Neuronal stem cell (in vitro differentiated cells): Measurements from ENCODE around the gene SH2D2A.

Experiments used
- DNase-seq: peaks from one replicate; pipeline ENCODE4 v3.0.0-alpha.2; 2013; ENCODE audit warnings: low spot score
- H2AFZ ChIP-seq: one replicate; pipeline ENCODE4 v1.6.1; 2013; ENCODE audit warnings: mild to moderate bottlenecking, low read length, inconsistent platforms
- H2AK5ac ChIP-seq: 2 replicates; pipeline ENCODE4 v1.6.1; 2013; ENCODE audit warnings: low read depth, mild to moderate bottlenecking, inconsistent platforms, low read length, moderate library complexity, mixed read lengths
- H2BK120ac ChIP-seq: 2 replicates; pipeline ENCODE4 v1.6.1; 2013; ENCODE audit warnings: low read depth, mild to moderate bottlenecking, inconsistent platforms, low read length, moderate library complexity, mixed read lengths
- H2BK12ac ChIP-seq: one replicate; pipeline ENCODE4 v1.6.1; 2013; ENCODE audit warnings: low read length, inconsistent platforms
- H2BK15ac ChIP-seq: 2 replicates; pipeline ENCODE4 v1.6.1; 2013; ENCODE audit warnings: mild to moderate bottlenecking, low read length, inconsistent platforms, mixed read lengths
- H2BK5ac ChIP-seq: one replicate; pipeline ENCODE4 v1.6.1; 2013; ENCODE audit warnings: inconsistent platforms, mild to moderate bottlenecking, low read length, moderate library complexity
- H3K14ac ChIP-seq: one replicate; pipeline ENCODE4 v1.6.1; 2013; ENCODE audit warnings: low read length, inconsistent platforms
- H3K18ac ChIP-seq: 2 replicates; pipeline ENCODE4 v1.6.1; 2013; ENCODE audit warnings: low read length, inconsistent platforms
- H3K23ac ChIP-seq: 2 replicates; pipeline ENCODE4 v1.6.1; 2013; ENCODE audit warnings: low read depth, mild to moderate bottlenecking, mixed read lengths, low read length, inconsistent platforms; ENCODE audit not compliant: poor library complexity
- H3K27ac ChIP-seq: replicated peaks from 3 replicates; pipeline ENCODE4 v1.5.1; 2013; ENCODE audit warnings: low read length, inconsistent platforms
- H3K27me3 ChIP-seq, 3 experiments: 2 replicates each; pipeline ENCODE4 v1.6.1; 2013; ENCODE audit warnings: low read length in 3 of 3, mild to moderate bottlenecking in 2 of 3, inconsistent platforms in 1 of 3, low read depth in 1 of 3, mixed read lengths in 1 of 3, moderate library complexity in 1 of 3; ENCODE audit not compliant: control insufficient read depth in 3 of 3, insufficient read depth in 3 of 3
- H3K36me3 ChIP-seq, 2 donors: replicated peaks in 1 of 2; 2 replicates each; pipeline ENCODE4 v1.6.1; 2013; ENCODE audit warnings: low read length in 2 of 2; ENCODE audit not compliant: control insufficient read depth in 2 of 2, insufficient read depth in 2 of 2
- H3K4ac ChIP-seq: 2 replicates; pipeline ENCODE4 v1.6.1; 2013; ENCODE audit warnings: inconsistent platforms, mild to moderate bottlenecking, low read length, moderate library complexity
- H3K4me1 ChIP-seq, 2 donors: 1 replicate in 1 of 2; 2 replicates in 1 of 2; pipeline ENCODE4 v1.6.1; 2013; ENCODE audit warnings: low read length in 2 of 2, low read depth in 1 of 2; ENCODE audit not compliant: control insufficient read depth in 2 of 2, insufficient read depth in 1 of 2
- H3K4me2 ChIP-seq: one replicate; pipeline ENCODE4 v1.6.1; 2013; ENCODE audit warnings: mild to moderate bottlenecking, low read length, inconsistent platforms; ENCODE audit not compliant: insufficient read depth, poor library complexity, severe bottlenecking
- H3K4me3 ChIP-seq, 2 donors: 2 replicates each; pipeline ENCODE4 v1.5.1; 2013; ENCODE audit warnings: low read length in 2 of 2, mild to moderate bottlenecking in 2 of 2, inconsistent platforms in 1 of 2, moderate library complexity in 1 of 2
- H3K79me1 ChIP-seq: one replicate; pipeline ENCODE4 v1.6.1; 2013; ENCODE audit warnings: low read depth, mild to moderate bottlenecking, inconsistent platforms, low read length, moderate library complexity
- H3K9ac ChIP-seq: one replicate; pipeline ENCODE4 v1.6.1; 2013; ENCODE audit warnings: mild to moderate bottlenecking, low read depth, low read length, inconsistent platforms; ENCODE audit not compliant: poor library complexity
- H3K9me3 ChIP-seq, 2 donors: replicated peaks in 1 of 2; 2 replicates each; pipeline versions ENCODE3 to v1.6.1; 2013; ENCODE audit warnings: low read length in 2 of 2, mild to moderate bottlenecking in 2 of 2, inconsistent platforms in 1 of 2, low read depth in 1 of 2, mixed read lengths in 1 of 2, moderate library complexity in 1 of 2; ENCODE audit not compliant: control insufficient read depth in 2 of 2, insufficient read depth in 1 of 2
- H4K8ac ChIP-seq: one replicate; pipeline ENCODE4 v1.6.1; 2013; ENCODE audit warnings: low read depth, mild to moderate bottlenecking, inconsistent platforms, low read length, moderate library complexity
- H4K91ac ChIP-seq: one replicate; pipeline ENCODE4 v1.6.1; 2013; ENCODE audit warnings: low read length, low read depth, mild to moderate bottlenecking, inconsistent platforms; ENCODE audit not compliant: poor library complexity
- WGBS, 2 donors: extraction: QIAGEN DNeasy Blood & Tissue Kit; methylation state at CpG; one replicate each; pipeline ENCODE4 v1.1.7; 2013; ENCODE audit warnings: missing lambda C conversion rate in 2 of 2, mixed read lengths in 1 of 2; ENCODE audit not compliant: insufficient read length in 2 of 2, insufficient replicate concordance in 1 of 2; ENCODE audit errors: extremely low coverage in 2 of 2; 5-methylcytosine and 5-hydroxymethylcytosine counted together

SH2D2A gene

DNA sequence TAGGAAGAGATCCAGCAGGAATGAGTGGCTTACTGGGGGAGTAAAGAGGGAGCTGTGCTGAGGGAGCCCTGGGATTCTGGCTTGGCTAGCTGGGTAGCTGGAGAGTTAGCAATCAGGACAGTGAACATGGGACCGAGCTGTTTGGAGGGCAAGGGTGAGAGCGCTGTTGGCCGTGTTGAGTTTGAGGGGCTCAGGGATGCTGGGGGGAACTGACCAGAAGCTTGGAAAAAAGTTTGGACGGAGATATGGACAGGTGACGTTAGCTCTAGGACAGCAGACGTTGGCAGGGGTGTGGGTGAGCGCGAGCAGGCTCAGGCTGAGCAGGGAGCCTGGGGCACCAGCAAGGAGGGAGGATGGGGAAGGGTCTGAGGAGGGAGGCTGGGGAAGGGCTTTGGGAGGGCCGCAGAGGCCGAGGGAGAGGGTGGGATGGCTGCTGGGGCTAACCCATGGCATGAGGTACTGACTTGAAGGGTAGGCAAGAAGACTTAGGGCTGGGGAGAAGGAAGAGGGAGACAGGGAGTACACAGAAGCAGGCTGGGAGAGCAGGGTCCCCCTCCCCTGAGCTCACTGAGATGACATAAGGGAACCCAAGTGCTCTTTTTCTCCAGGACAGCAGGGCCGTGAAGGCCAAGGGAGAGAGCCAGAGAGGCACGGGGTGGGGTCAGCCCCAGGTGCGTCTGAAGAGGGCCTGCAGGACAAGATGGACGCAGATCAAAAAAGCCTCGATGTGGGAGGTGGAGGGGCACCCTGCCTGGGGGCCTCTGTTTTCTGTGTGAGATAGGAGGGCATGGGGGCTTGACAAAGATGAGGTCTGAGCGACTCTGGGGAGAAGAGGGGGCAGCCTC lies 8.2 kb downstream of the SH2D2A start:
- Histone ChIP-seq H4K8ac (no peak overlapping the region), H3K4me2 (no peak overlapping the region), H2BK12ac (no peak overlapping the region), H3K4ac (no peak overlapping the region), H2AK5ac (peak overlapping the region; percentile 21), H3K27me3 (peaks cover 0 to 15% (median 10%) of the 10 kb centered on the region in 3 experiments), H4K91ac (no peak overlapping the region), H2BK15ac (no peak overlapping the region), H2AFZ (no peak overlapping the region), H3K14ac (no peak overlapping the region), H3K4me1 (peaks cover under 1 to 21% of the 10 kb centered on the region in 2 donors), H3K27ac (no peak overlapping the region), H2BK5ac (peak overlapping the region; percentile 27), H3K9me3 (no peaks in the 10 kb centered on the region), H3K4me3 (no peak overlapping the region), H3K23ac (peak overlapping the region; percentile 38), H3K79me1 (no peaks in the 10 kb centered on the region), H2BK120ac (peak overlapping the region; percentile 26), H3K9ac (peak overlapping the region; percentile 5), H3K18ac (no peak overlapping the region), H3K36me3 (no peaks in the 10 kb centered on the region)
- WGBS, 2 donors, result no CpG with 5 or more reads among the region's 16 CpGs
- no peak for DNase-seq

DNA sequence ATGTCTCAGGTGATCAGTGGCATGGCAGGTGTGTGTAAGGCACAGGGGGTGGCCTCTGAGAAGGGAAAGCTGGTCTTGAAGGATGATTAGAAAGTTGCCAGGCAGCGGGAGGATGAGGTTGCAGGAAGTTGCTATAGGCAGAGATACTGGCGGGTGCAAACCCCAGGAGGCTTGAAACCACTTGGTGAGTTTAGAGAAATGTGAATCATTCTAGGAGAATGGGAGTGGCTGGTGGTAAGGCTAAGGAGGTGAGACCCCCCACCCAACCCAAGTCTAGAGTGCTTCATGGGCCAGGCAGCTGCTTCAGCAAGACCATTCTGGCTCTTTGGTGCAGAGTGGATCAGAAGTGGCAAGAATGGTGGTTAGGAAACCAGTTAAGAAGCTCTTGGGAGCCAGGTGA lies 9.0 kb downstream of the SH2D2A start:
- Histone ChIP-seq H3K27ac (no peak overlapping the region), H2BK15ac (no peak overlapping the region), H2BK12ac (no peak overlapping the region), H3K27me3 (peaks cover 0 to 8% (median 4%) of the 10 kb centered on the region in 3 experiments), H3K14ac (no peak overlapping the region), H3K9ac (no peak overlapping the region), H2BK5ac (no peak overlapping the region), H2BK120ac (no peak overlapping the region), H4K91ac (no peak overlapping the region), H3K4ac (no peak overlapping the region), H2AK5ac (no peak overlapping the region), H3K9me3 (no peaks in the 10 kb centered on the region), H3K36me3 (peaks cover 0 to under 1% of the 10 kb centered on the region in 2 donors), H3K4me3 (no peak overlapping the region), H3K4me2 (no peak overlapping the region), H2AFZ (no peak overlapping the region), H3K79me1 (no peaks in the 10 kb centered on the region), H3K4me1 (peaks cover 0 to 18% of the 10 kb centered on the region in 2 donors), H3K18ac (no peak overlapping the region), H4K8ac (no peak overlapping the region), H3K23ac (no peak overlapping the region)
- WGBS, 2 donors, result no CpG with 5 or more reads among the region's 2 CpGs
- no peak for DNase-seq

DNA sequence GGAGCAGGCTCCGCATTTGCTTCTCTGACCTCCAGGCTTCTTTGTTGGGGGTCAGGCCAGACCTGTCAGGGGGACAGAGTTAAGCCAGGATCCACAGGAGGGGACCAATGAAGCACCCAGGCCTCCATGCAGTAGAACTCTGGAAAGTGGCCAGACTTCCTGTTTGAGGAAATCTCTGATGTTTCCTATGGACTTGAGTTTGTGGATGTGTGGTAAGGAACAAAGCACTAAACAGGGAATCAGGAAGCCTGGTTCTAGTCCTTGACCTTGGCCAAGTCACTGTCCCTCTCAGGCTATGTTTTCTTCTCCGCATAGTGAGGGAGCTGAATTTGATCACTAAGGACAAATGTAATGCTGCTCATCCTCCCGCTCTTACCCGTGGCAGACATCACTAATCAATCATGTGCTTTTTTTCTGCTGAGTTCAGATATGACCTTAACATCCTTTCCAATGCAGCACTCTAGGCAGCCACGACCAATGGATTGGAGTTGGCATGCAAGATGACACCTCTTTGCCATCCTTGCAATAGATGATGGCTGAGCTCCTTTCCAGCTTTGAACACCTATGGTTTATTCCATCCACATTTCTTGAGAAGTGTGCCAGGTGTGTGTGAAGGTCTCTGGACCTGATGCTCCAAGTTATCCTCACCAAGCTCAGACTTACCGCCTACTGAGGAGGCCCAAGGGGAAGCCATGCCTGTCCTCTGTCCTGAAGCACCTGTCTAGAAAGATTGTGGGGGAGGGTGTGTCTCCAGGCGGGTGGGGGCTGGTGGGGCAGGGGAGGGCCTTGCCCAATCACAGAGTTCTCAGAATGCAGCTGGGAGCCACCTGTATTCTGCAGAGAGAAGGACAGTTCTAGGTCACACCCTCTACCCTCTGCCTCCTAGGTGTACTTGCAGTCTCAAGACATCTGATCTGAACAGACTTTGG lies 9.9 kb downstream of the SH2D2A start:
- no peaks in the 10 kb centered on the region for H3K9me3 ChIP-seq
- no peak overlapping the region for H2BK120ac ChIP-seq
- WGBS, 2 donors, result no CpG with 5 or more reads among the region's 7 CpGs
- no peak overlapping the region for H3K4me2 ChIP-seq
- no peak overlapping the region for H2BK15ac ChIP-seq
- peaks cover 0 to 18% of the 10 kb centered on the region in 2 donors for H3K4me1 ChIP-seq
- H3K27me3 ChIP-seq, result no peaks in the 10 kb centered on the region
- H3K36me3 ChIP-seq, result peaks cover 1 to 9% of the 10 kb centered on the region in 2 donors
- no peaks in the 10 kb centered on the region for H3K79me1 ChIP-seq
- H4K8ac ChIP-seq, result no peak overlapping the region
- H3K9ac ChIP-seq, result no peak overlapping the region
- DNase-seq, result no peak
- H2AK5ac ChIP-seq, result no peak overlapping the region
- H3K27ac ChIP-seq, result no peak overlapping the region
- H4K91ac ChIP-seq, result no peak overlapping the region
- H3K14ac ChIP-seq, result no peak overlapping the region
- H3K4me3 ChIP-seq, result no peak overlapping the region
- no peak overlapping the region for H3K23ac ChIP-seq
- no peak overlapping the region for H2BK5ac ChIP-seq
- H2AFZ ChIP-seq, result no peak overlapping the region
- H2BK12ac ChIP-seq, result no peak overlapping the region
- H3K18ac ChIP-seq, result no peak overlapping the region
- no peak overlapping the region for H3K4ac ChIP-seq
